Measurements from ENCODE around the gene PSMC2.

PSMC2 gene

DNA sequence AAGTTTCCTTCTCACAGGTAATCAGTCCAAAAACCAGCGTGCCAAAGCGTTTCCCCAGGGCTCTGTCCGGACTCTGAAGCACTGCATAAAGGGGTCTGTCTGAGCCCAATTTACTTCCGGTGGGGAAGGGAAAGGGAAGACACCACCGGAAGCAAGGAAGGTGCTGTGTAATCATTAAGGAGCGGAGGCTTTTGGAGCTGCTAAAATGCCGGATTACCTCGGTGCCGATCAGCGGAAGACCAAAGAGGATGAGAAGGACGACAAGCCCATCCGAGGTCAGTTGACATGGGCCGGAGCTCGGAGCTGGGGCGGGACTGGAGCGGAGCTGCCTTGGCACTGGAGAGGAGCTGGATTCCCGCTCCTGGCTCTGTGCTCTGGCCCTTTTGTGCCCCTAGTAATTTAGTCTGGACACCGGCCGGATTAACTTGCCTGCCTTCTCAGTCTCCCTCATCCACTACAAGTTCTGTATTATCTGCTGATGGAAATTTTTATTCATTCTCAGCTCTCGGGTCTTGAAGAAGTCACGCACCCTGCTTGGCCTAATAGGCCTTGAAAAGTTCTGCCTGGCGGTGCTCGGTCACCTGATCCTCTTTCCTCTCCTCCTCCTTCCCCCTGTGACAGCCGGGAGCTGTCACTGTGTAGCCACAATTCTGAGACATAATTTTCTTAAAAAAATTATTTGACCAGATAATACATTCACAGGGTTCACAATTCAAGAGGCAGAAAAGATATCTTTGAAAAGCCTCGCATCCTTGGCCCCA is at the start of gene PSMC2:
PSMC2 (plus strand) TSS at position 137 of the 761 bp plus-strand sequence; CDS start at position 206, 69 bp downstream.
- DNase-seq, result peak; percentile 86 to 90

DNA sequence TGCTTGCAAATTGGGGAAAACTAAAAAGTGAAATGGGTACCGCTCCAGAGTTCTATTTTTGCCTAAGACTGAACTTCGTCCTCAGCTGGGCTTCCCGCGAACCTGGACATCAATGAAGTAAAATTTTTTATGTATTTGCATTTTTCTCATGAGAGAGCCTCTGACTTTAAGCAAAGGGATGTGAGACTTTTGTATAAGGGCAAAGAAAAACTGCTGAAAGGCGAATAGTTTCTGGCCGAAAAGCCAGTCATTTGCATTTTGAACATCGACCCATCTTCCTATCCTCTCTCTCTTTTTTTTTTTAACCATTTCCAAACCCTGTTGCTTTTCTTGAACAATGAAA is 49.6 kb upstream of the PSMC2 start:
- DNase-seq, result no peak

DNA sequence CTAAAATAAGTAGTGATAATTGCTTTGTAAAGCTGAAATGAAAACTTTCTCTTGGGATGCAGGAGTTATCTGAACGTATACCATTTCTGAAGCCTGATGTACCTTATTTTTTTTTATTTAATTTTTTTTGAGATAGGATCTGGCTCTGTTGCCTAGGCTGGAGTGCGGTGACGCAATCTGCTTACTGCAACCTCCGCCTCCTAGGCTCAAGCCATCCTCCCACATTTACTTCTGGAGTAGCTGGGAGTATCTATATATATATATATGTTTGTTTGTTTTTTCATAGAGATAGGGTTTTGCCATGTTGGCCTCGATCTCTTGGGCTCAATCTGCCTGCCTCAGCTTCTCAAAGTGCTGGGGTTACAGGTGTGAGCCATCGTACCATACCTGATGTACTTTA is 47.8 kb upstream of the PSMC2 start:
- DNase-seq, result no peak

DNA sequence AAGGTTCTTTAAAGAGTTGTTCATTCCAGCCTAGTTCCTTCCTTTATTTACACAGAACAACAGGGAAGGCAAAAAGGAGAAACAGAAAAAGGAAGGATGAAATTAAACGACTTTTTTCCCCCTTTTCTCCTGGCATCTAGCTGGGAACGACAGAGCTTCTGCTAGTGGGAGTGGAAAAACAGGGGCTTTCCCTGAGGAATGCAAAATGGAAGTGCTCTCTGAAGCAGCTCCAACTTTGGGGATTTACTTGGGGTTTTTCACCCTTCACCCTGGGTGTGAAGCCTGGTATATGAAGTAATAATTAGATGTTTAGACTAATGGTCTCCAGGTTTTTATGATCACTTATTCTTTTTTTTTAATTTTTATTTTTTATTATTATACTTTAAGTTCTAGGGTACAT is 46.0 kb upstream of the PSMC2 start:
- DNase-seq, result no peak

DNA sequence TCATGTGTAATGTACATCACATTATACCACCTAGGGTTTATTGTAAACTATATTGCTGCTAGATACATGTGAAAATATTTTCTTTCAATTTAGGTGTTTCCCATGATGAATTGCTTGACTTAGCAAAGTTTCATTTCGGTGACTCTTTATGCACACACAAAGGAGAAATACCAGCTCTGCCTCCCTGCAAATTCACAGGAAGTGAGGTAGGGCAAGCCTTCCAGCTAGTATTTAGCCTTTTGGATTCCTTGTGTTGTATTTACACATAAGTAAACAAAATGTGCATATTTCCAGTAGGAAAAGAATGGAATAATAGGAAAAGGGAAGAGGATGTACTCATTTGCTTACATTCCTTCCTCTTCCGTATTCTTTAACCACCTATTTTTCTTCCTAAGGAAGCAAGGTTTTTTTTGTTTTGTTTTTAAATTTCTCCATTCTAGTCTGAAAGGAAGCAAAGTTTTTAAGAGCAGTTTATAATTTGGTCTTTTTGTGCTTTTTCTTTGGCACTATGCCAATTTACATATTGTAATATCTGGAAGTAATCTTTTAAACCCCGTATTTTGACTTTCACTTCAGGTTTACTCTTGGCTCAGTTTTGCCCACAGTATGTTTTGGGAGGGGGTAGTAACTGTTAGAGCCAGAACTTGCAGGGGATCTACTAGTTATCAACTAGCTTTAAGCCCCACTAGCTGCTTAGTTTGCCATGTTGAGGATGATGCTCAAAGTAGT is 39.8 kb upstream of the PSMC2 start:
- DNase-seq, result no peak

DNA sequence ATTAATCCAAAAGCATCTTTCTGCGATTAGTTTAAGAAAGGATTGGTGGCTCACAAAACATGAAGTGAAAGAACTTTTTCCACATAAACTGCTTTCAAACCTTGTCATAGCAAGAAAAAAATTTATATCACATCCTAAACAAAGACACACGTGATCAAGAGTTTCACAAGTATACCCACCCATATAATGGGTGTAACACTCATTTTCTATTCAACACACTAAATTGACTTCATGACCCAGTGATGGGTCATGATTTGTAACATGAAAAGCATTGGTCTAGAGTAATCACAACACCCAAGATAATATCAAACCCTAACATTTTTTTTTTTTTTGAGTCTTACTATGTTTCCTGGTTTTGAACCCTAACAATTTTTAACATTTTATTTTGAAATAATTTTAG is 32.6 kb upstream of the PSMC2 start:
- DNase-seq, result no peak

DNA sequence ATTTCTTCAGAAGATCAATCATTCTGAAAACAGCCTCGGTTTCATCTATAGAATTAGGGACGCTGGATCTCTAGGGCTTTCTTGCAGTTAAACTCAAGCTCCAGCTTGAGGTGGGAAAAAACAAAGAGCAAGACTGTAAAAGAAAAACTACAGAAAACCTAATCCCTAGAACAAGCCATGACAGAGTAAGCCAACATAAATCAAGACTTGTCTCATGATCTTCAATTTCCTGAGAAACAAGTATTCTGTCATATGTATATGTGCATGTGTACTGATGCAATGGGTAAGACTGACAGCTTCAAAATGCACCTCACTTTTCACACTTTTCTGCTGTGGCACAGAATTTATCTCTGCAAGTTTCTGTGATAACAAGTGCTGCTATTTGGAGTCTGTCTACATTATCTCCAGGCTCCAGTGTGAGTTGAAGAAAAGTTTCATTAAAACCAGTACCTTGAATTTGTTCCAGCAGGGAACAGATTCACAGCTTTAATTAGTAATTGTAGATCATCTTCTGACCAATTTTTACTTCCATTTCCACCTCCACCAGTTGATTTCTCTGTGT is 31.0 kb upstream of the PSMC2 start:
- DNase-seq, result no peak

DNA sequence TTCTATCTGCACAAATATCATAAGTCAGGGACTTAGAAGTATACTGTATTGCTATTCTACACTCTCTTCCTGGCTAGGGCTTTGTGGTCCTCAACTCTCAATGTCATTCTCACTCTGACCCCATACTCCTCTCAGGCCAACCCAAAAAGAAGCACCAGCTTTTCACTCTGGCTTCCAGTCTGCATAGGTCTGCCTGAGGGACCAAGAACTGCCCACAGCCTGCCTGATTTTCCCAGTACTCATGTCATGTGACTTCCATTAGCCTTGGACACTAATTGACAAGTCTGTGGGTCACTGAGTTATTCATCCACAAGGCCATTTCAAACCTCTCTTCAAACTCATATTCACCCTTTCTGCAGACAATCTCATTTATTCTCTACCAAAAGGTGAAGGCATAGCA is 30.4 kb upstream of the PSMC2 start:
- no peak for DNase-seq

DNA sequence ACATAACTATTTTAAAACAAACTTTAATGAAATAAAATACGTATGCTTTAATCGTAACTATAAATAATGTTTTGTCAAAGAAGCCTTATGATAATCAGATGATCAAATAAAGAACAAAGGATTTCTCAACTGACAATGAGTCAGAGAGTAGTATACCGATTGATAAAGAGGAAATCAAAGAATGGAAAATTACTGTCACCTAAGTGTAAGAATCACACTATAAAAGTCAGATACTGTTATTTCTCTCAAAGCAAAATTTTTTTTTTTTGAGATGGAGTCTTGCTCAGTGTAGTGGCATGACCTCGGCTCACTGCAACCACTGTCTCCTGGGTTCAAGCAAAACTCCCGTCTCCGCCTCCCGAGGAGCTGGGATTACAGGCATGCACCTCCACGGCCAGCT is 21.7 kb upstream of the PSMC2 start:
- no peak for DNase-seq

DNA sequence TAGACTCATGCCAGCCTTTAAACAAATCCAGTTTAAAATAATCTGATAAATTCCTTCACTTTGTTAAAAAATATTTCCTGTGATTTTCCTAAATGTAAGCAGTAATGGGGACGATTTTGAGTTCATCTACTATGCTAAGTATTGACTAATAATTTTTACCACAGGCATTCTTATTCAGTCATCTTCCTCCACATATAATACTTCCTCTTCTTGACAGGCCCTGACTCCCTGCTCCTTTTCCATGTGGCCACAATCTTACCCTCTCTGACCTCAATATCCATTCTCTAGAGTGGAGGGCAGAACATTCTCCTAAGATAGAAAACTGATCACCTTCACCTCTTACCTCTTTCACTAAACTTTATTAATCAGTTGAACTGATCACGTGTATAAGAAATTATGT is 10.7 kb upstream of the PSMC2 start:
- DNase-seq, result no peak

DNA sequence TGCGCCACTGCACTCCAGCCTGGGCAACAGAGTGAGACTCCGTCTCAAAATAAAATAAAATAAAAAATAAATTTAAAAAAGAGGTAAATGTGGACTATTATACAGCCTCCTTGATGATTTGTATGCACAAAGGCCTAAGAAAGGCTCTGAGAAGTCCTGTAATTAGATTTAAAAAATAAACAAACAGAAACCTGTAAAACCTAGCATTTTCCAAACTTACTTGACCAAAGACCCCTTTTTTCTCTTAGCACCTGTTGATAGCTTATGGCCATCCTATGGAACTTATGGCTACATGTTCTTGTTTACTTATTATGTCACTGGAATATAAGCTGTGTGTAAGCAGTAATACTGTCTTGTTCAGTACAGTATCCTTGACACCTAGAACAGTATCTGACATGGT is 8.6 kb upstream of the PSMC2 start:
- no peak for DNase-seq

DNA sequence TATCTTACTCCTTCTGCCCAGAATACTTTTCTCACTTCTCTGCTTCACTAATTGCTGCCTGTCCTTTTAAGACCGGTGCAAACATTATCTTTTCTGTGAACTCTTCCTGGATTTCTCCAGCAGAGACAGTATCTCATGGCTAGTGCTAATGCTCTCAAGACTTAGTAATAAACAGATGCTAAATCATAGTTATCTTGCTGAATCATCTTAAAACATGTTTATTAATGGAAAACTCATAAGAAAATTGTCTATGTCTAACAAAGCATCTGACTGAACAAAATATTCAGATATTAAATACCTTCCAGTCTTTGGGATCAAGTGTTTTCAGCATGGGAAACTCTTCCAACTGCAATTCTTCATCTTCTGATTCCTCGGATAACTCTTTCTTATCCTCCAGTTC is 6.0 kb upstream of the PSMC2 start:
- DNase-seq, result no peak

DNA sequence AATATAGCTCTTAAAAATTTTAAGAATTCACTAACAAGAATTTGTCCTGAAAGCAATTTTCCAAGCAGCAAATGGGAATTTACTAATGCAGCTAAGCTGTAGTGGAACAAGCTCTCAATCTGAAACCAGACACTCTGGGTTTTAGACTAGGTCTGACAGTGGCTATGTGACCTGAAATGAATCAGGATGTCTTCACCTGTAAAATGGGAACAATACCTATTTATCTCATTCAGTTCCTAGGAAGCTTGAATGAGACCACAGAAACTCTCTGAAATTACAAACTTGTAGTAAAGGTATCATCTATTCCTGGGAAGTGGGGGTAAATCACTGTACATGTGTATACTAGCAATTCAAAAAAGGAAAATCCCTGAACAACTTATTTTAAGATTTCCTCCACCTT is 4.1 kb upstream of the PSMC2 start:
- no peak for DNase-seq

DNA sequence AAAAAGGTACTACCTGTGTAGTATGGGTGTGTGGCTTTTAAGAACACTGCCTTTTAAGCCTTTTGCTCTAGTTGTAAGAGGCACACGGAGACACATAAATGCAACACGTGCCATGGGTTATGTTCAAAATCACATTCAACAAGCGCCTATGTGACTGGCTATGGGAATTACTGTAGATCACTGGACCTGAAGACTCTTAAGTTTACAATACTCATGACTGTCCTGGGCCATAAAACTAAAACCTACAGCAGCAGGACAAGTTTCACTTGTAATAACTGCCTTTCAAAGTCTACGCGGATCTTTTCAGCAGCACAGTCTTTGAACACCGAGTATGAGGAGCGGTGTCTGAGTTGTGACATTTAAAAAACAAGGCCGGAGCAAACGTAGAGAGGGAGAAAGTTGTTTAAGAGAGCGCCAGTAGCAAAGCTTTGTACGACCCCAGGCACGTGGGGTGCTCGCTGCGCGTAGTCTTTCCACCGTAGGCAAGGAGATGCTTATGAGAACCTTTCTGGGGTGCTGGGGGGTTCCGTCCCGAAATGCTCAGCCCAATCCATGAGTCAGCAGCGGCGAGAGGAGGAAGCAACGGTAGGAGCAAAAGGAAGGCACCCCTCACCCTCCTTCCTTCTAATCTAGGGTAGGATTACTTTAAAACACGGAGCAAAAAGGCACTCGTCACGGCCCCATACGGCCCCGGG is 3.5 kb upstream of the PSMC2 start:
- DNase-seq, result no peak

DNA sequence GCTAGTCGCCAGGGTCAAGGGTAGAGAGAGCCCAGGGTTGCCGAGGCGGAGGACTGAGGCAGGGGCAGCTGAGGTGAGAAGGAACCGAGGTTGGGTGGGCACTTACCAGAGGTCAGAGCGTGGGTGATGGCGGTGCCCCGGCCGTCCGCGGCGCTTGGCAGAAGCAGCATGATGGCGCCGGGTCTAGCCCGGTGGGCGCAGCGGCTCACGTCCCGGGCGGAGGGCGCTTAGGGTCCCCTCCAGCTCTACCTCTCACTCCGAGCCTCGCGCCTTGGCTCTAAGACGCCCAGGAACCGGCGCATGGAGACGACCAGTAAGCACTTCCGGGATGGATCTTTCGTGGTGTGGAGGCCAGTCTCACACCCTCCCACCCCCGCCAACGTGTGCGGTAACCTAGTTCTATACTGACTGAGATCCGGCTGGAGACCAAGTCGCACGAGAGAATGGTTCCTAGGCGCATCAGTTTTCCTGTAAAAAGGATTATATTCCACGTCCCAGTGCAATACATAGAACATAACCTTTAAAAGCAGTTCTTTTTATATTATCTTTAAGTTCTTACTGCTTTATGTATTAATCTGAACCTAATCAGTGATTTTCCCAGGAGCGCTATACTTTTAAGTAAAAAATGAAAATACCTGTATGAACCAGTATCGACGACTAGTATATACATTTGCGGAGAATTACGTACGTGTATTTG is 2.8 kb upstream of the PSMC2 start, which contains the start of gene DNAJC2:
DNAJC2 (minus strand) TSS at position 315 of the 697 bp plus-strand sequence; CDS start at position 170, 145 bp downstream.
- DNase-seq, result peak; percentile 82 to 90

DNA sequence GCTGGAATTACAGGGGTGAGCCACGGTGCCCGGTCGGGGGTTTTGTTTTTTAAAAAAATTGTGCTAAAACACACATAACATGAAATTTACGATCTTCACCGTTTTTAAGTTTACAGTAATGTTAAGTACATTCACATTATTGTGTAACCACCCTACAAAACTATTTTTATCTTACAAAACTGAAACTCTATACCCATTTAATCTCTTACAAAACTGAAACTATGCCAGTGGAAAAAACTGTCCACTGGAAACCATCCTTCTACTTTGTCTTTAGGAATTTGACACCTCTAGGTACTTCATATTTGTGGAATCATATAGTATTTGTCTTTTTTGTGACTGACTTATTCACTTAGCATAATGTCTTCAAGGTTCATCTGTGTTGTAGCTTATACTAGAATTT is 1.0 kb upstream of the PSMC2 start:
- no peak for DNase-seq

DNA sequence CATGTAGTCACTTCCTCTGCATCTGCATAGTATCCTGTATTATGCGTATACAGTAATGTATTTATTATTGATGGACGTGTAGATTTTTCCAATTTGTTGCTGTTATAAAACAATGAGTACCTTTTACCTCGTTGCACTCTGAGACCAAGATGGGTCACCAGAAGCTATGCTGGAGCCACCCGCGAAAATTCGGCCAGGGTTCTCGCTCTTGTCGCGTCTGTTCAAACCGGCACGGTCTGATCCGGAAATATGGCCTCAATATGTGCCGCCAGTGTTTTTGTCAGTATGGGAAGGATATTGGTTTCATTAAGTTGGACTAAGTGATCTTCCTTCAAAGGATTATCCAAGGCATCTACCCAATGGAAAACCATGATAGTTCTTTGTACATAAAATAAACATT is 1.0 kb downstream of the PSMC2 start:
- DNase-seq, result no peak

DNA sequence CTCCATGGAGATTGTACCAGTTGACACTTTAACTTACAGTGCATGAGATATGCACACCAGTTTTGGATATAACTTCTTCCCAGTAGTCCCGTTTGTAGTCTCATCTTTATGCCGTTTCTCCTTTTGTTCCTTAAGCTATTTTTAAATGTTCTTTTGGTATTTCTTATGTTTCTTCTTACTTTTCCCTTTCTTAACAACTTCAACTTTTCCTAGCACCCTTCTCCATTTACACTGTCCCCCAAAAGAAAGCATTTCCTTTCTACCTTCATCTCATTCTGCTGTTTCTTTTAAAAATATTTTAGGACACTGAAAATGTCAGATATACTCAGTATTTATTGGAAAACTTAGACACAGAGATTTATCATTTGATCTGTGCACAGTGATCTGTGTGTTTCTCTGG is 1.5 kb downstream of the PSMC2 start:
- no peak for DNase-seq

DNA sequence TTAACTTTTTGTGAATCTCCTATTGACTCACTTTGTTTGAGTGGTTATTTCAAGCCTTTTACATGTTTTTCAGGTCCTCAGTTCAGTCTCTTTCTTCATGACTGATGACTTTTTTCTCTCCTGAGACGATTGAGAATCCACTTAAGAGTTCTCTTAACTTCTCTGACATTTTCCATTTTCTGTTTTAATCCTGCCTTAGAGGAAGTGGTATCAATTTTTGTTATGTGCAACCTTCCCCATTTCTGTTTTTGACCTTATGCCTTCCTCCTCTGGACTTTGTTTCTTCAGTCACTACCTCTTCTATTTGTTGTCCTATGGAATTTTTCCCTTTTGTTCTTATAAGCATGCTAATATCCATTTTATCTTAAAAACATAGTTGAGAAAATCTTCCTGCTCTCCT is 2.4 kb downstream of the PSMC2 start:
- DNase-seq, result no peak

DNA sequence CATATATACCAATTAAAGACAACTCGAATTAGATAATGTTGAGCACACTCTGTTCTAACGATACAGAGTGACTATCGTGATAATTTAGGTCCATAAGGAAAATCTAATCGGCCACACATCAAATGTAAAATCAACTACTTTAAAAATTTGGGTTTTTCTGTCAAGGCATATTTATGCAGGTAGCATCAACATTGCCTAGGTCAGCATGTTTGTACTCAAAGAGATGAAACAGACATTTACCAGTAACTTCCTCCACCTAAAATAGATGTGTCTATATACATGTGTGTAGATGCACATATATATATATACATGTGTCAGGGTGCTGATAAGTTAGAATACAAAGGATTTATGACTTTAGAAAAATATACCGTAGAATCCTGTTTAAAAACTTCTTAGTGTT is 22.0 kb downstream of the PSMC2 start:
- DNase-seq, result no peak

DNA sequence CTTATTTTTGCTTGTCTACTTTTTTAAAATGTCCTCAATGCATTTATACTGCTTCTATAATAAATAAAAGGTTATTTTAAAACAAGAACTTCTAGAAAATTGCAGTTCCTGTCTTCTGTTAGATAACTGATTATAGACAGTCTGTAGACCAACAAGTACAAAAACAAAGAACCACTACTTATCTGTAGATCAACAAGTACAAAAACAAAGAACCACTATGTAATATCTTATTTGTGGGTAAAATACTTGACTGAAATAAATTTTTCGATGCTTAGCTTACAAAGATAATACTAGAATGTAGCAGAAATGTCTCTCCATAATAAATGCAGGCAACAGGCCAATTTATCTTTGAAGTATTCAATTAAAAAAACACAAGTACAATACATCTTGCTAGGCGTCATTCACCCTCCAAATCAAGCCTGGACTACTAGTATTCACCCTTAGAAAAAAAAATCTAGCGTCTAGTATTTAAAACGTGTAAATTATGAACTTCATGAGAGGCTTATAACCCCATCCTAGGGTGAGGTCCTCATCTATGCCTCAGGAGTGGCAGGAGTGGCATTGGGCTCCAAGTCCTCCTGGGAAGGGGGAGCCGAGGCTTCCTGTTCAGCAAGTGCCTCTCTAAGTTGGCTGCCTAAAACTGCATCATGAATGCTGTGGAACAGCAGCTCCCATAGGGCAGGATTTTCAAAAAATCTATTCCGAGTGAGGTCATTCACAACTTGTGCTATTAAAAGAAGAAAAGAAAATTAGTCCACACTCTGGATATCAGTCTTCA is 26.6 kb downstream of the PSMC2 start:
- DNase-seq, result no peak

DNA sequence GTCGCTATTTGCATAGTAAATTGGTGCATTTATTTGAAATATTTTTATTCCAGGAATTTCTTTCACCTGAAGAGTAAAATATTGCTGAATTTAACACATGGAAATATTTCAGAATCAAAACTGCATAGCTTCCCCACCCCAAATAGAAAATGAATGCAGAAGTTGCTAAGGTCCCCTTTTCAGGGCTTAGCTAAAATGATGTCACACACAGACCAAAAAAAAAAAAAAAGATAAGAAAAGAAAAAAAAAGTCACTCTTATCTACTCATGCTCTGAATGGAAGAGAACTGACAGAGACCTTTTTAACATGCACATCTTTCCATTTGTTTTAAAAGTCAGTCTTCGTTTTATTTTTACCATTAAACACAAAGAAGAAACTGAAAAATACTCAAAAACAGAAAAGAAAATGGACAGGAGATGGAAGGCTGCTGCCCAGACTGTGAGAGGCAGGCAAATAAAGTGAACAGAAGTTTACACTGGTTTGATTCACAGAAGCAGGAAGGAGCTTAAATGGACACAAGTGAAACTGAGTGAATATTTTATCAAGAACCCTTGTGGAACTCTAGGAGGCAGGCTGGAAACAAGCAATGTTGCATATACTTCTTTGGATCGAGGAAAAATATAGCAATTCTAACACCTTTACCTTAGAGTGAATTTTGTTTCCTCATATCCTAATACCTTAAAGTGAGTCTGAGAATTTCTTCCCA is 32.0 kb downstream of the PSMC2 start:
- DNase-seq, result no peak

All from NCI-H524 (cell line).